GM12878 (cell line): ENCODE measurements around the gene EPHA10. TPM values are rescaled to one million over a fixed set of nuclear protein-coding genes. Genes with fewer than 3 reads are reported as not detected.

Source experiments
- ATAC-seq: fragments of 200-7000 bp; cut with Tn5 transposase; 3 replicates; pipeline ENCODE4 v1.9.1; 2020; ENCODE audit warnings: mild to moderate bottlenecking, moderate library complexity
- BruUV-seq: library from RNA; stranded (reverse); fragments of 400-500 nt; replicated peaks from 2 replicates; lab custom pipeline; 2021; lab: Mats Ljungman, UMichigan
- CTCF ChIA-PET: fragments of 300-600 bp; sonication (Branson Sonifier 250); formaldehyde crosslinking; extraction: SDS; loops from one replicate; lab custom pipeline; 2021; ENCODE audit warnings: inconsistent platforms; lab: Yijun Ruan, JAX
- POLR2A ChIA-PET: fragments of 350-600 bp; formaldehyde crosslinking; extraction: SDS; loops from one replicate; lab custom pipeline; 2021; ENCODE audit warnings: inconsistent platforms; lab: Charles Lee
- RAD21 ChIA-PET: fragments of 300-600 bp; sonication (Branson Sonifier 250); formaldehyde crosslinking; loops from one replicate; lab custom pipeline; 2023; ENCODE audit warnings: antibody characterized with exemption; ENCODE audit not compliant: unreplicated experiment; lab: Charles Lee
- SMC1A ChIA-PET: fragments of 300-600 bp; sonication (Branson Sonifier 250); formaldehyde crosslinking; loops from one replicate; lab custom pipeline; 2023; ENCODE audit not compliant: unreplicated experiment, uncharacterized antibody; lab: Charles Lee
- DNase-seq: peaks from one replicate; pipeline ENCODE4 v3.0.0-alpha.2; 2011; ENCODE audit warnings: low read depth, low spot score
- FAIRE-seq: peaks from 3 replicates; lab custom pipeline; 2011; peaks lifted over from hg19 to GRCh38; lab: Jason Lieb, UNC
- H2AFZ ChIP-seq: 2 replicates; pipeline ENCODE4 v1.6.0; 2011; ENCODE audit warnings: low read depth, low read length, control low read depth; ENCODE audit not compliant: control insufficient read depth
- H3K27ac ChIP-seq: 2 replicates; pipeline ENCODE4 v1.5.1; 2011; ENCODE audit warnings: control low read depth; ENCODE audit not compliant: control insufficient read depth, insufficient read depth
- H3K27me3 ChIP-seq, 2 experiments: replicated peaks in 1 of 2; 2 replicates each; pipeline versions ENCODE4 v1.6.0 to v1.6.1; 2011; ENCODE audit warnings: low read length in 1 of 2; ENCODE audit not compliant: control insufficient read depth in 2 of 2, insufficient read depth in 2 of 2
- H3K36me3 ChIP-seq, 2 experiments: 2 replicates each; pipeline ENCODE4 v1.5.1; 2011; ENCODE audit warnings: low read length in 1 of 2; ENCODE audit not compliant: control insufficient read depth in 2 of 2, insufficient read depth in 2 of 2
- H3K4me1 ChIP-seq: 2 replicates; pipeline ENCODE4 v1.6.1; 2011; ENCODE audit warnings: mild to moderate bottlenecking, low read length, moderate library complexity, mixed read lengths; ENCODE audit not compliant: control insufficient read depth, insufficient read depth
- H3K4me2 ChIP-seq: 2 replicates; pipeline ENCODE4 v1.6.0; 2011; ENCODE audit warnings: control low read depth; ENCODE audit not compliant: control insufficient read depth, insufficient read depth
- H3K4me3 ChIP-seq: fragments of 200-600 bp; sonication (generic); 2 replicates; pipeline ENCODE4 v1.5.1; 2016
- H3K79me2 ChIP-seq: 2 replicates; pipeline ENCODE4 v1.6.0; 2011; ENCODE audit warnings: low read length; ENCODE audit not compliant: control insufficient read depth, insufficient read depth
- H3K9ac ChIP-seq: 2 replicates; pipeline ENCODE4 v1.8.0; 2011; ENCODE audit warnings: low read length, control low read depth, mixed read lengths; ENCODE audit not compliant: control insufficient read depth, insufficient read depth
- H3K9me3 ChIP-seq: replicated peaks from 3 replicates; pipeline ENCODE4 v1.5.1; 2011; ENCODE audit warnings: mild to moderate bottlenecking, low read length; ENCODE audit not compliant: control insufficient read depth, insufficient read depth
- H4K20me1 ChIP-seq: 2 replicates; pipeline ENCODE4 v1.6.0; 2011; ENCODE audit not compliant: control insufficient read depth, insufficient read depth
- ASH2L ChIP-seq: fragments of 300-600, 200-600 bp; sonication (generic); IDR thresholded peaks from 2 replicates; pipeline ENCODE4 v1.6.1; 2017; ENCODE audit warnings: low read depth, mild to moderate bottlenecking, borderline replicate concordance
- LARP7 ChIP-seq: fragments of 450-650 bp; IDR thresholded peaks from 2 replicates; pipeline ENCODE4 v1.6.1; 2017; ENCODE audit warnings: mild to moderate bottlenecking
- MTA3 ChIP-seq: IDR thresholded peaks from 2 replicates; pipeline ENCODE4 v1.6.1; 2012; ENCODE audit warnings: low read length, inconsistent platforms, borderline replicate concordance
- POLR2AphosphoS2 ChIP-seq: IDR thresholded peaks from 2 replicates; pipeline ENCODE4 v1.6.1; 2011; ENCODE audit warnings: low read depth, mild to moderate bottlenecking, low read length, improper control_type of control experiment, moderate library complexity
- RAD21 ChIP-seq: IDR thresholded peaks from 2 replicates; pipeline ENCODE4 v1.6.1; 2011; ENCODE audit warnings: mild to moderate bottlenecking, low read depth, low read length, moderate library complexity; ENCODE audit not compliant: insufficient read depth
- STAT3 ChIP-seq: IDR thresholded peaks from 2 replicates; pipeline ENCODE4 v1.6.1; 2011; ENCODE audit warnings: low read depth, low read length, improper control_type of control experiment
- ZNF217 ChIP-seq: fragments of 450-650 bp; IDR thresholded peaks from 2 replicates; pipeline ENCODE4 v1.6.1; 2017; ENCODE audit warnings: antibody characterized with exemption, mild to moderate bottlenecking
- ZNF384 ChIP-seq: IDR thresholded peaks from 2 replicates; pipeline ENCODE4 v1.6.1; 2012; ENCODE audit warnings: low read depth, mild to moderate bottlenecking, low read length, improper control_type of control experiment, borderline replicate concordance
- WGBS: methylation state at CpG from one replicate; pipeline ENCODE4 v1.1.6; 2016; ENCODE audit warnings: low lambda C conversion rate; ENCODE audit not compliant: insufficient replicate concordance, insufficient coverage; ENCODE audit errors: missing lambda C conversion rate; 5-methylcytosine and 5-hydroxymethylcytosine counted together
- in situ Hi-C: fragments of 300-500 bp; cut with MboI; formaldehyde crosslinking; loops from 9 replicates; pipeline ENCODE4 v1.14.3; 2018; ENCODE audit warnings: mixed read lengths
- intact Hi-C: fragments of 100-400 bp; cut with micrococcal nuclease; formaldehyde crosslinking; loops from one replicate; pipeline ENCODE4 v1.14.2; 2022; ENCODE audit not compliant: unreplicated experiment
- polyA plus RNA-seq, 11 experiments: library from polyadenylated mRNA; depleted of rRNA in 4 of 11; unstranded in 6 of 11; stranded (reverse) in 5 of 11; fragments of >200 nt; fragmentation: Nextera tagmentation in 4 of 11; fragmentation: Illumina TruSeq in 1 of 11; extraction: Ambion mirVana in 4 of 11; extraction: Trizol in 1 of 11; gene quantifications; 1 replicate in 1 of 11; 2 replicates in 10 of 11; pipeline versions ENCODE4 v1.2.1 to v1.2.3, GENCODE V29; 2011 to 2016; ENCODE audit warnings: inconsistent platforms in 2 of 11, missing spikeins in 2 of 11, low read depth in 1 of 11
- total RNA-seq, 4 experiments: library from RNA; depleted of rRNA in 3 of 4; stranded (reverse); fragments of >200 nt in 3 of 4; fragmentation: Illumina TruSeq in 1 of 4; extraction: Trizol in 1 of 4; gene quantifications; 2 replicates each; pipeline versions ENCODE4 v1.2.1 to v1.2.3, GENCODE V29; 2013 to 2021
- TF ChIP-seq, protein P1 (sequence below), 3 experiments: IDR thresholded peaks in 2 of 3; conservative IDR thresholded peaks in 1 of 3; 2 replicates each; pipeline ENCODE4 v1.5.1; 2011; ENCODE audit warnings: low read depth in 3 of 3, low read length in 3 of 3, mild to moderate bottlenecking in 3 of 3, control low read depth in 2 of 3, moderate library complexity in 2 of 3, inconsistent platforms in 1 of 3, mixed read lengths in 1 of 3; ENCODE audit not compliant: control insufficient read depth in 2 of 3, insufficient read depth in 1 of 3; ENCODE audit errors: extremely low read depth in 1 of 3
- TF ChIP-seq, protein P2 (sequence below): IDR thresholded peaks from 2 replicates; pipeline ENCODE4 v1.6.1; 2012; ENCODE audit warnings: improper control_type of control experiment, low read depth, low read length; ENCODE audit not compliant: insufficient replicate concordance
- TF ChIP-seq, protein P3 (sequence below): IDR thresholded peaks from 2 replicates; pipeline ENCODE4 v1.6.1; 2011; ENCODE audit warnings: low read depth, low read length, improper control_type of control experiment, borderline replicate concordance
- TF ChIP-seq, protein P4 (sequence below): IDR thresholded peaks from 2 replicates; pipeline ENCODE4 v1.6.1; 2012; ENCODE audit warnings: low read depth, low read length, improper control_type of control experiment

EPHA10 gene
- total and polyA plus RNA-seq, 10 of the 15 experiments (the other 5 are each of a cell fraction or from before 2014, with no cell fraction given): 0.05 to 0.06 TPM; not detected in 8

DNA sequence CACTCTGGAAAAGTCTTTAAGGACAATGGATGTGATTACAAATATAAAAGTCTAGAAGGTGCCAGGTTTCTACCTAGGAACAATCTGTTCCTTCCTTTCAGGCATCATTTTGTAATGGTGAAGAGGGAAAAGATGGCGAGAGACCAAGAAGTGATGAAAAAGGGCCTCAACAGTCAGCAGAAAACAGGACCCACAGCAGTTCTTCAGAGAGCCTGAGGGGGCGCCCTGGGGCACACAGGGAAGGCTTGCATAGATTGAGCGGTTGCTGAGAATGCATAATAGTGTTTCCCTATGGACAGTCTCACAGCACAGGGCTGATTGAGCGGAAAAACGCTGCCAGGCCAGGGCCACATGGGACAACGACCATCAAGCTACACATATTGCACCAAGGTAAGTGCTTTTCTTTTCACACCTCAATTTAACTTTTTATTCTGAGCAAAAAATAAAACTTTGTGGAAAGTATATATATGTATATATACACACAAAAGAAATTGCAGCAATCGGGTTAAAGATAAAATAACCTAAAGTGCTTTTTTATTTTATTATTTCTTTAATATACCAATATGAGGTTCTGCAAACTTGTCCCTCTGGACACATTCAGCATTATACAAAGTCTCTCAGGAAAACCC, 46.2 kb upstream of the EPHA10 start (continued):
- TF ChIP-seq, protein P1, sequence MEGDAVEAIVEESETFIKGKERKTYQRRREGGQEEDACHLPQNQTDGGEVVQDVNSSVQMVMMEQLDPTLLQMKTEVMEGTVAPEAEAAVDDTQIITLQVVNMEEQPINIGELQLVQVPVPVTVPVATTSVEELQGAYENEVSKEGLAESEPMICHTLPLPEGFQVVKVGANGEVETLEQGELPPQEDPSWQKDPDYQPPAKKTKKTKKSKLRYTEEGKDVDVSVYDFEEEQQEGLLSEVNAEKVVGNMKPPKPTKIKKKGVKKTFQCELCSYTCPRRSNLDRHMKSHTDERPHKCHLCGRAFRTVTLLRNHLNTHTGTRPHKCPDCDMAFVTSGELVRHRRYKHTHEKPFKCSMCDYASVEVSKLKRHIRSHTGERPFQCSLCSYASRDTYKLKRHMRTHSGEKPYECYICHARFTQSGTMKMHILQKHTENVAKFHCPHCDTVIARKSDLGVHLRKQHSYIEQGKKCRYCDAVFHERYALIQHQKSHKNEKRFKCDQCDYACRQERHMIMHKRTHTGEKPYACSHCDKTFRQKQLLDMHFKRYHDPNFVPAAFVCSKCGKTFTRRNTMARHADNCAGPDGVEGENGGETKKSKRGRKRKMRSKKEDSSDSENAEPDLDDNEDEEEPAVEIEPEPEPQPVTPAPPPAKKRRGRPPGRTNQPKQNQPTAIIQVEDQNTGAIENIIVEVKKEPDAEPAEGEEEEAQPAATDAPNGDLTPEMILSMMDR (IDR thresholded peaks at IDR 0.05 in 2 of 3, conservative IDR thresholded peaks at IDR 0.05 in 1 of 3; ENCODE audit: control insufficient read depth in 2 of 3, extremely low read depth in 1 of 3, insufficient read depth in 1 of 3, low read depth in 3 of 3, low read length in 3 of 3): peak; percentile 84 to 96 (median 94)

DNA sequence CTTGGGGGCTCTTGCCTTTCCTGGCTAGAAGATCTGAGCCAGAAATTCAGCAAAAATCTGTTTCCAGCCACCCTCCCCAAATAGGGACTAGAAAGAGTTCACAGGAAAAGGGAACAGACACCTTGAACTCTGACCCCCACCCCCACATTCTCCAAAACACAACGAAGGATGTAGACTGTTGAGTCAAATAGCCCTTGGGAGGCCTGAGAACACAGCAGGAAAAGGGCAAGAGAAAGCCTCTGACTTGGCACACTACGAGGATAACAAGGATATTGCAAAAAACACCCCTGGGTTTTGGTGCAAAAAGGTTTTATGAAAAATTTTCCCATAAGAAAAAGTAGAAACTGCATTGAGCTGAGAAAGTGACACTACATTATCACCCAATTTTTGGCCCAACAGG, 45.0 kb upstream of the EPHA10 start:
- no peaks in the 10 kb centered on the region for H3K27me3 ChIP-seq
- no peaks in the 10 kb centered on the region for H4K20me1 ChIP-seq
- no peak for DNase-seq
- RAD21 ChIA-PET: no interaction called here
- BruUV-seq: no TSS peak
- no peak overlapping the region for H3K27ac ChIP-seq
- H3K9ac ChIP-seq: no peak overlapping the region; the same call in 1 of the 2 replicates
- peaks cover 11% of the 10 kb centered on the region for H3K4me1 ChIP-seq
- peaks cover 10 to 17% of the 10 kb centered on the region in 2 experiments for H3K36me3 ChIP-seq
- H3K4me2 ChIP-seq: no peak overlapping the region
- H3K79me2 ChIP-seq: peaks cover 28% of the 10 kb centered on the region
- POLR2A ChIA-PET: no interaction called here
- no peaks in the 10 kb centered on the region for H3K9me3 ChIP-seq
- SMC1A ChIA-PET: interaction anchor here (0.8 to 1.0 kb wide), 2 partner anchors 49 to 181 kb away, joined by 3 read pairs; partner anchors contain the start of gene MTF1
- no peak for ATAC-seq
- in situ Hi-C loops (no loop called here), intact Hi-C loops (no loop called here)
- no peak for FAIRE-seq
- H2AFZ ChIP-seq: no peak overlapping the region
- H3K4me3 ChIP-seq: no peak overlapping the region
- CTCF ChIA-PET: no interaction called here
- 47% methylated on average over 2 of the region's 2 CpGs for WGBS
- TF ChIP-seq RAD21 (no peak), LARP7 (no peak), MTA3 (no peak), STAT3 (no peak), POLR2AphosphoS2 (no peak), ASH2L (no peak), ZNF384 (no peak), ZNF217 (no peak)
- TF ChIP-seq, protein P2, sequence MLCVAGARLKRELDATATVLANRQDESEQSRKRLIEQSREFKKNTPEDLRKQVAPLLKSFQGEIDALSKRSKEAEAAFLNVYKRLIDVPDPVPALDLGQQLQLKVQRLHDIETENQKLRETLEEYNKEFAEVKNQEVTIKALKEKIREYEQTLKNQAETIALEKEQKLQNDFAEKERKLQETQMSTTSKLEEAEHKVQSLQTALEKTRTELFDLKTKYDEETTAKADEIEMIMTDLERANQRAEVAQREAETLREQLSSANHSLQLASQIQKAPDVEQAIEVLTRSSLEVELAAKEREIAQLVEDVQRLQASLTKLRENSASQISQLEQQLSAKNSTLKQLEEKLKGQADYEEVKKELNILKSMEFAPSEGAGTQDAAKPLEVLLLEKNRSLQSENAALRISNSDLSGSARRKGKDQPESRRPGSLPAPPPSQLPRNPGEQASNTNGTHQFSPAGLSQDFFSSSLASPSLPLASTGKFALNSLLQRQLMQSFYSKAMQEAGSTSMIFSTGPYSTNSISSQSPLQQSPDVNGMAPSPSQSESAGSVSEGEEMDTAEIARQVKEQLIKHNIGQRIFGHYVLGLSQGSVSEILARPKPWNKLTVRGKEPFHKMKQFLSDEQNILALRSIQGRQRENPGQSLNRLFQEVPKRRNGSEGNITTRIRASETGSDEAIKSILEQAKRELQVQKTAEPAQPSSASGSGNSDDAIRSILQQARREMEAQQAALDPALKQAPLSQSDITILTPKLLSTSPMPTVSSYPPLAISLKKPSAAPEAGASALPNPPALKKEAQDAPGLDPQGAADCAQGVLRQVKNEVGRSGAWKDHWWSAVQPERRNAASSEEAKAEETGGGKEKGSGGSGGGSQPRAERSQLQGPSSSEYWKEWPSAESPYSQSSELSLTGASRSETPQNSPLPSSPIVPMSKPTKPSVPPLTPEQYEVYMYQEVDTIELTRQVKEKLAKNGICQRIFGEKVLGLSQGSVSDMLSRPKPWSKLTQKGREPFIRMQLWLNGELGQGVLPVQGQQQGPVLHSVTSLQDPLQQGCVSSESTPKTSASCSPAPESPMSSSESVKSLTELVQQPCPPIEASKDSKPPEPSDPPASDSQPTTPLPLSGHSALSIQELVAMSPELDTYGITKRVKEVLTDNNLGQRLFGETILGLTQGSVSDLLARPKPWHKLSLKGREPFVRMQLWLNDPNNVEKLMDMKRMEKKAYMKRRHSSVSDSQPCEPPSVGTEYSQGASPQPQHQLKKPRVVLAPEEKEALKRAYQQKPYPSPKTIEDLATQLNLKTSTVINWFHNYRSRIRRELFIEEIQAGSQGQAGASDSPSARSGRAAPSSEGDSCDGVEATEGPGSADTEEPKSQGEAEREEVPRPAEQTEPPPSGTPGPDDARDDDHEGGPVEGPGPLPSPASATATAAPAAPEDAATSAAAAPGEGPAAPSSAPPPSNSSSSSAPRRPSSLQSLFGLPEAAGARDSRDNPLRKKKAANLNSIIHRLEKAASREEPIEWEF: no peak
- TF ChIP-seq, protein P3, sequence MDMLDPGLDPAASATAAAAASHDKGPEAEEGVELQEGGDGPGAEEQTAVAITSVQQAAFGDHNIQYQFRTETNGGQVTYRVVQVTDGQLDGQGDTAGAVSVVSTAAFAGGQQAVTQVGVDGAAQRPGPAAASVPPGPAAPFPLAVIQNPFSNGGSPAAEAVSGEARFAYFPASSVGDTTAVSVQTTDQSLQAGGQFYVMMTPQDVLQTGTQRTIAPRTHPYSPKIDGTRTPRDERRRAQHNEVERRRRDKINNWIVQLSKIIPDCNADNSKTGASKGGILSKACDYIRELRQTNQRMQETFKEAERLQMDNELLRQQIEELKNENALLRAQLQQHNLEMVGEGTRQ: no peak
- TF ChIP-seq, protein P4, sequence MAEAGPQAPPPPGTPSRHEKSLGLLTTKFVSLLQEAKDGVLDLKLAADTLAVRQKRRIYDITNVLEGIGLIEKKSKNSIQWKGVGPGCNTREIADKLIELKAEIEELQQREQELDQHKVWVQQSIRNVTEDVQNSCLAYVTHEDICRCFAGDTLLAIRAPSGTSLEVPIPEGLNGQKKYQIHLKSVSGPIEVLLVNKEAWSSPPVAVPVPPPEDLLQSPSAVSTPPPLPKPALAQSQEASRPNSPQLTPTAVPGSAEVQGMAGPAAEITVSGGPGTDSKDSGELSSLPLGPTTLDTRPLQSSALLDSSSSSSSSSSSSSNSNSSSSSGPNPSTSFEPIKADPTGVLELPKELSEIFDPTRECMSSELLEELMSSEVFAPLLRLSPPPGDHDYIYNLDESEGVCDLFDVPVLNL: no peak
